HCT116 (cell line): ENCODE data around the gene CREB3L4. TPM values are rescaled to one million over a fixed set of nuclear protein-coding genes. Genes with fewer than 3 reads are reported as not detected.
A peak's percentile ranks its signal among the peaks of the same experiment; 100 is the strongest.

ENCODE experiments used
- ATAC-seq: fragments of 200-7000 bp; cut with Tn5 transposase; 2 replicates; pipeline ENCODE4 v1.9.1; 2020; ENCODE audit warnings: mild to moderate bottlenecking, moderate library complexity
- BruUV-seq: library from RNA; stranded (reverse); fragments of 400-500 nt; replicated peaks from 2 replicates; lab custom pipeline; 2021; lab: Mats Ljungman, UMichigan
- CTCF ChIA-PET: fragments of 300-600 bp; sonication (Branson Sonifier 250); formaldehyde crosslinking; loops from one replicate; lab custom pipeline; 2021; ENCODE audit warnings: antibody characterized with exemption; lab: Charles Lee
- POLR2A ChIA-PET: fragments of 300-600, 350-600 bp; sonication (Branson Sonifier 250); formaldehyde crosslinking; loops from one replicate; lab custom pipeline; 2021; ENCODE audit warnings: antibody characterized with exemption; lab: Charles Lee
- RAD21 ChIA-PET, 2 experiments: fragments of 300-600 bp; sonication (Branson Sonifier 250); formaldehyde crosslinking; loops; one replicate each; lab custom pipeline; 2023; ENCODE audit warnings: low total read pairs in 2 of 2; ENCODE audit not compliant: uncharacterized antibody in 2 of 2, unreplicated experiment in 2 of 2, low non-redundant PET in 1 of 2; lab: Charles Lee
- DNase-seq: peaks from one replicate; pipeline ENCODE4 v3.0.0-alpha.2; 2010; ENCODE audit warnings: low read depth, low spot score
- H2AFZ ChIP-seq: fragments of 200-600 bp; shearing (Covaris generic), sonication (generic); 2 replicates; pipeline ENCODE4 v1.6.1; 2017; ENCODE audit warnings: low read depth, mixed run types, mixed read lengths, antibody characterized with exemption, low read length; ENCODE audit not compliant: poor library complexity, severe bottlenecking
- H3K27ac ChIP-seq: 2 replicates; pipeline ENCODE4 v1.5.1; 2012; ENCODE audit warnings: low read depth, low read length
- H3K27me3 ChIP-seq: fragments of 200-600 bp; sonication (generic); 2 replicates; pipeline ENCODE4 v1.6.1; 2016; ENCODE audit warnings: mixed run types, low read length, mixed read lengths; ENCODE audit not compliant: insufficient read depth
- H3K36me3 ChIP-seq, 2 experiments: fragments of 200-500 bp in 1 of 2; fragments of 200-600 bp in 1 of 2; sonication (Bioruptor generic) in 1 of 2; sonication (generic) in 1 of 2; 2 replicates each; pipeline versions ENCODE4 v1.5.1 to v1.6.1; 2014 to 2016; ENCODE audit warnings: low read length in 2 of 2, inconsistent platforms in 1 of 2, mixed read lengths in 1 of 2, mixed run types in 1 of 2; ENCODE audit not compliant: insufficient read depth in 2 of 2, control insufficient read depth in 1 of 2
- H3K4me1 ChIP-seq, 2 experiments: fragments of 200-600 bp in 1 of 2; sonication (generic) in 1 of 2; 2 replicates each; pipeline versions ENCODE4 v1.5.1 to v1.6.1; 2012 to 2017; ENCODE audit warnings: low read length in 2 of 2, inconsistent platforms in 1 of 2, mild to moderate bottlenecking in 1 of 2, mixed read lengths in 1 of 2, mixed run types in 1 of 2, moderate library complexity in 1 of 2; ENCODE audit not compliant: insufficient read depth in 2 of 2, control insufficient read depth in 1 of 2
- H3K4me2 ChIP-seq: fragments of 200-600 bp; sonication (generic); 2 replicates; pipeline ENCODE4 v1.6.1; 2017; ENCODE audit warnings: mixed run types, low read length, mixed read lengths
- H3K4me3 ChIP-seq, 2 experiments: fragments of 200-600 bp in 1 of 2; sonication (generic) in 1 of 2; replicated peaks in 1 of 2; 2 replicates each; pipeline ENCODE4 v1.5.1; 2011 to 2016; ENCODE audit warnings: low read length in 2 of 2, control low read depth in 1 of 2, low read depth in 1 of 2, mild to moderate bottlenecking in 1 of 2, mixed read lengths in 1 of 2, mixed run types in 1 of 2
- H3K79me2 ChIP-seq: fragments of 200-600 bp; sonication (generic); 2 replicates; pipeline ENCODE4 v1.6.1; 2017; ENCODE audit warnings: mild to moderate bottlenecking, mixed run types, low read length, moderate library complexity, mixed read lengths; ENCODE audit not compliant: insufficient read depth
- H3K9ac ChIP-seq: fragments of 200-600 bp; sonication (generic); 2 replicates; pipeline ENCODE4 v1.6.1; 2016; ENCODE audit warnings: low read length, mixed read lengths
- H3K9me2 ChIP-seq: fragments of 200-600 bp; sonication (generic), shearing (Covaris generic); 2 replicates; pipeline ENCODE4 v1.6.1; 2017; ENCODE audit warnings: mixed run types, mild to moderate bottlenecking, moderate library complexity; ENCODE audit not compliant: insufficient read depth
- H3K9me3 ChIP-seq, 2 experiments: fragments of 200-500 bp in 1 of 2; fragments of 200-600 bp in 1 of 2; sonication (Bioruptor generic) in 1 of 2; sonication (generic) in 1 of 2; 2 replicates each; pipeline ENCODE4 v1.6.1; 2014 to 2017; ENCODE audit warnings: low read length in 2 of 2, mixed read lengths in 2 of 2, inconsistent platforms in 1 of 2, low read depth in 1 of 2, mild to moderate bottlenecking in 1 of 2, mixed run types in 1 of 2, moderate library complexity in 1 of 2; ENCODE audit not compliant: control insufficient read depth in 1 of 2, insufficient read depth in 1 of 2
- H4K20me1 ChIP-seq: fragments of 200-600 bp; sonication (generic), shearing (Covaris generic); 2 replicates; pipeline ENCODE4 v1.6.1; 2017; ENCODE audit warnings: mixed run types, mild to moderate bottlenecking, moderate library complexity; ENCODE audit not compliant: insufficient read depth
- ATF3 ChIP-seq: IDR thresholded peaks from 2 replicates; pipeline ENCODE4 v1.6.1; 2012
- CEBPB ChIP-seq: IDR thresholded peaks from 2 replicates; pipeline ENCODE4 v1.6.1; 2012; ENCODE audit warnings: low read depth
- CTCF ChIP-seq, 3 experiments: fragments of 200-600 bp in 1 of 3; sonication (generic) in 1 of 3; IDR thresholded peaks in 2 of 3; conservative IDR thresholded peaks in 1 of 3; 2 replicates each; pipeline ENCODE4 v1.5.1; 2012 to 2017; ENCODE audit warnings: low read depth in 2 of 3, low read length in 2 of 3, antibody characterized with exemption in 1 of 3, borderline replicate concordance in 1 of 3, control low read depth in 1 of 3, mild to moderate bottlenecking in 1 of 3, mixed read lengths in 1 of 3, mixed run types in 1 of 3, moderate library complexity in 1 of 3; ENCODE audit not compliant: insufficient read depth in 1 of 3
- EGR1 ChIP-seq: IDR thresholded peaks from 2 replicates; pipeline ENCODE4 v1.6.1; 2012; ENCODE audit warnings: low read depth
- ELF1 ChIP-seq: IDR thresholded peaks from 2 replicates; pipeline ENCODE4 v1.6.1; 2012; ENCODE audit warnings: low read depth, borderline replicate concordance
- FOSL1 ChIP-seq: IDR thresholded peaks from 2 replicates; pipeline ENCODE4 v1.6.1; 2012; ENCODE audit warnings: low read depth
- JUND ChIP-seq: IDR thresholded peaks from 2 replicates; pipeline ENCODE4 v1.6.1; 2012
- REST ChIP-seq: IDR thresholded peaks from 2 replicates; pipeline ENCODE4 v1.6.1; 2012; ENCODE audit warnings: low read depth
- SP1 ChIP-seq: IDR thresholded peaks from 2 replicates; pipeline ENCODE4 v1.6.1; 2012; ENCODE audit warnings: low read depth
- SRF ChIP-seq: IDR thresholded peaks from 2 replicates; pipeline ENCODE4 v1.6.1; 2012; ENCODE audit warnings: low read depth
- YY1 ChIP-seq: IDR thresholded peaks from 2 replicates; pipeline ENCODE4 v1.6.1; 2011; ENCODE audit warnings: low read length, low read depth, moderate library complexity, mild to moderate bottlenecking; ENCODE audit not compliant: insufficient replicate concordance; ENCODE audit errors: extremely low read depth
- ZBTB33 ChIP-seq: IDR thresholded peaks from 2 replicates; pipeline ENCODE4 v1.6.1; 2011; ENCODE audit warnings: mild to moderate bottlenecking, low read length, moderate library complexity; ENCODE audit not compliant: insufficient replicate concordance; ENCODE audit errors: extremely low read depth
- ZFX ChIP-seq: fragments of 450-650 bp; IDR thresholded peaks from 2 replicates; pipeline ENCODE4 v1.6.1; 2017
- ZNF274 ChIP-seq: fragments of 200-500 bp; sonication (Bioruptor generic); IDR thresholded peaks from 2 replicates; pipeline ENCODE4 v1.6.1; 2014; ENCODE audit warnings: mild to moderate bottlenecking, low read depth, low read length, inconsistent platforms
- intact Hi-C: fragments of 100-400 bp; cut with micrococcal nuclease; formaldehyde crosslinking; loops from 2 replicates; pipeline ENCODE4 v1.10.0; 2022
- total RNA-seq: library from RNA; stranded (reverse); gene quantifications from one replicate; pipeline ENCODE4 v1.2.1, GENCODE V29; 2021; ENCODE audit not compliant: unreplicated experiment

CREB3L4 gene
- total RNA-seq, 1 experiment from 2014 or later = 15.3 TPM

- POLR2A ChIA-PET = interaction anchor here (1.3 to 2.4 kb wide), 3 partner anchors 12 to 23 kb away, joined by 3 to 8 read pairs (median 4); partner anchors contain the start of genes CREB3L4 and SLC39A1
- no peak overlapping the region for H2AFZ ChIP-seq
- CTCF ChIA-PET = no interaction called here
- peak overlapping the region; percentile 98 for H3K27ac ChIP-seq
- no peaks in the 10 kb centered on the region for H3K9me3 ChIP-seq
- peaks cover 6 to 18% of the 10 kb centered on the region in 2 experiments; a peak in 3 of 4 replicates for H3K4me1 ChIP-seq
- no peak for DNase-seq
- peaks cover 9 to 21% of the 10 kb centered on the region in 2 experiments; a peak in 3 of 4 replicates for H3K36me3 ChIP-seq
- RAD21 ChIA-PET = no interaction called here
- intact Hi-C loops = no loop called here
- peaks cover 24% of the 10 kb centered on the region; the same call in 1 of the 2 replicates for H3K79me2 ChIP-seq
- peak overlapping the region; percentile 83 to 91 for H3K4me3 ChIP-seq
- TF ChIP-seq JUND (no peak), FOSL1 (no peak), ZNF274 (no peak), ATF3 (no peak), YY1 (no peak), ELF1 (no peak), EGR1 (no peak), SP1 (no peak), SRF (no peak), ZFX (no peak), CTCF (IDR thresholded peaks at IDR 0.05 in 2 of 3, conservative IDR thresholded peaks at IDR 0.05 in 1 of 3; ENCODE audit: borderline replicate concordance in 1 of 3, insufficient read depth in 1 of 3, low read depth in 2 of 3, low read length in 2 of 3) (no peak), CEBPB (no peak), REST (no peak), ZBTB33 (no peak)
- TF ChIP-seq, all 23 proteins: peak for 0
- ATAC-seq = no peak
- no peaks in the 10 kb centered on the region for H4K20me1 ChIP-seq
- peak overlapping the region; percentile 95 for H3K9ac ChIP-seq
- TSS peak; percentile 30 for BruUV-seq
- peak overlapping the region; percentile 90 for H3K4me2 ChIP-seq
- H3K9me2 ChIP-seq = no peaks in the 10 kb centered on the region
- H3K27me3 ChIP-seq = no peaks in the 10 kb centered on the region
These were observed 22.9 kb upstream of the CREB3L4 start for GRCh38 chr1:153944827-153945117.
